ENCODE results near the gene CEMP1.
"Not testable (repeated sequence)": the region's sequence is repeated elsewhere in the genome, so short reads cannot be mapped to it uniquely, and the experiment has no call there.

The CEMP1 gene

DNA sequence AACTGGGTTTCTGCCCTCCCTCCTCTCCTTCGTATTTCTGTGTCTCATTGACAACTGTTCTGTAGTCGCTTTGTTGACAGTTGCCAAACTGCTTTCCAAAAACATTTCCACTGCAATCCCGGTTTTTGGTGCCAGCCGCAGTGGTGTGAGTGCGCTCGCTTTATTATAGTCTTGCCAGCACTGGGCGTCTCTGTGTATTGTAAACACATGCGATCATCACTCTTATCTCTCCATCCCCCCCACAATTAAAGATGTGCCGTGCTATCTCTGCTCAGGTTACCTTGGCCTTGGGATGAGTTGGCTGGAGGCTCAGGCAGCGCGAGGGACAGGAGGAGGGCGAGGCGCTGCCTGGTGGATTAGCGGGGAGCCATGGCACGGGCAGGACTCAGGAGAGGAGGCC is 25.9 kb upstream of the CEMP1 start:
- H3K27ac ChIP-seq (ENCODE audit: low read depth, low read length, severe bottlenecking); H3K36me3 ChIP-seq (ENCODE audit: control insufficient read depth, insufficient read depth, low read length); H3K4me1 ChIP-seq (ENCODE audit: control insufficient read depth, insufficient read depth, low read length, poor library complexity, severe bottlenecking); H3K9me3 ChIP-seq (ENCODE audit: control insufficient read depth, low read length); H3K4me3 ChIP-seq (ENCODE audit: extremely low read depth, insufficient read depth, low read length, poor library complexity, severe bottlenecking): not testable (repeated sequence)
- WGBS, 2 experiments (ENCODE audit: insufficient coverage in 2 of 2) = no CpG with 5 or more reads among the region's 15 CpGs

DNA sequence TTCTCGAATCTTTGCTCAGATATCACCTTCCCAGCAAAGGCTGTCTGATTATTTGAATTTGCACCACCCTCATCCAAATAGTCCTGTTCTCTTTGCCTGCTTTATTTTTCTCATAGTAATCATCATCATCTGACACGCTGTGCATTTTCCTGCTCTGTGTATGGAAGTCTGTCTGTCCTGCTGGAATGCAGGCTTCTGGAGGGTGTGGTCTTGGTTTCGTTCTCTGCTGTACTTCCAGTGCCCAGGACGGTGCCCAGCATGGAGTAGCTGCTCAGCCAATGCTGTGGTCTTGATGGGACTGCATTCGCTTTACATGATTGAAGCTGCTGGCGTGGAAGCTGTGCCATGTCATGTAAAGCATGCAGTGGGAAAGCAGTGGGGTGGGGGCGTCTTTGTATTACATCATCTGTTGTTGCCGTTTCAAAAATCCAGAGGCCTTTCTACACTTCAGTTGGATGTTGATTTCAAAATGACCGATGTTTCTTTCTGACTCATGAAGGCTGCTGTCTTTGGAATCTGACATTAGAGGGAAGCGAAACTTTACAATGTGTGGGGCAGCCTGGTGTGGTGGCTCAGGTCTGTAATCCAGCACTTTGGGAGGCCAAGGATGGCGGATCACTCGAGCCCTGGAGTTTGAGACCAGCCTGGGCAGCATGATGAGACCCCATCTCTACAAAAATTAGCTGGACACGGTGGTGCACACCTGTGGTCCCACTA is 23.7 kb upstream of the CEMP1 start:
- H3K9me3 ChIP-seq (ENCODE audit: control insufficient read depth, low read length); H3K4me1 ChIP-seq (ENCODE audit: control insufficient read depth, insufficient read depth, low read length, poor library complexity, severe bottlenecking); H3K4me3 ChIP-seq (ENCODE audit: extremely low read depth, insufficient read depth, low read length, poor library complexity, severe bottlenecking); H3K27ac ChIP-seq (ENCODE audit: low read depth, low read length, severe bottlenecking); H3K36me3 ChIP-seq (ENCODE audit: control insufficient read depth, insufficient read depth, low read length): not testable (repeated sequence)
- no CpG with 5 or more reads among the region's 13 CpGs for WGBS, 2 experiments (ENCODE audit: insufficient coverage in 2 of 2)

DNA sequence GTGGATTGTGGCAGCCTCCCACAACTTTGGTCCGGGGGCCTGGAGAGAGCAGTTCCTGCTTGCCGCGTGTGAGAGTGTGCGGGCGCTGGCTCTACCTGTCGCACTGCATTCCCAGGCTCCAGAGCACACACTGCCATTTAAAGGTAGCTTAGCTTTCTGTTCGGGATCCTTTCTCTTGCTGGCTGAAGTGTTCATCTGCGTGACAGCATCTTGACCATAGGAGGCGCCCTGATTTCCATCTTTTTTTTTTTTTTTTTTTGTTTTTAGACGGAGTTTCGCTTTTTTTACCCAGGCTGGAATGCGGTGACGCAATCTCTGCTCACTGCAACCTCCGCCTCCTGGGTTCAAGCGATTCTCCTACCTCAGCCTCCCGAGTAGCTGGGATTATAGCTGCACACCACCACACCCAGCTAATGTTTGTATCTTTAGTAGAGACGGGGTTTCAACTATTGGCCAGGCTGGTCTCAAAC is 20.2 kb upstream of the CEMP1 start:
- 90% methylated on average over 2 of the region's 17 CpGs; no CpG with 5 or more reads in 1 of the 2 experiments for WGBS, 2 experiments (ENCODE audit: insufficient coverage in 2 of 2)
- H3K9me3 ChIP-seq (ENCODE audit: control insufficient read depth, low read length); H3K36me3 ChIP-seq (ENCODE audit: control insufficient read depth, insufficient read depth, low read length); H3K4me1 ChIP-seq (ENCODE audit: control insufficient read depth, insufficient read depth, low read length, poor library complexity, severe bottlenecking); H3K4me3 ChIP-seq (ENCODE audit: extremely low read depth, insufficient read depth, low read length, poor library complexity, severe bottlenecking); H3K27ac ChIP-seq (ENCODE audit: low read depth, low read length, severe bottlenecking): not testable (repeated sequence)

DNA sequence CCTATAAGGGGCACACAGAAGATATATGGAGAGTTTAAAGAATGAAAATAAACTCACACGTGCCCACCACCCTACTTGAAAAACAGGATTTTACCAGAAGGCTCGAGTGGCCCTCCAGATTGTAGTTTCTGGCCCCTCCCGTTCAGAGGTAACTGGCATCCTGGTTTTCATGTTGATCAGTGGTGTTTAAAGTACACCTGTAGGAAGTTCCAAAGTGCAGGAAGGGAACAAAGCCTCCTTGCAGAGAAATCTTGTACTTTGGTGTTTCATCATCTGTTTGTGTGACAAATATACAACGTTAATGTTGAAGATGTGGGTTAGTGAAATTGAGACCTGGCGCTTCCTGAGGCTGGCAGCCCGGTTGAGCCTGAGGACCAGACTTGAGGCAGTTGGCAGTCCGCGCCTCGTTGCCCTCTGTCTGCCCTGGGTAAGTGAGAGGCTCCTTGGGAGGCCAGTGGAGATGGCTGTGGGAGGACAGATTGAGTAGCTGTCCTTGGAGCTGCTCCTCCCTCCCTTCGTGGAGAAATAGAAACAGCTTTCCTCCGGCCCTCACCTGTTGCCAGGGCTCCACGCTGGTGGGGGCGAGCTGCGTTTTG is 19.2 kb upstream of the CEMP1 start:
- no CpG with 5 or more reads among the region's 14 CpGs for WGBS, 2 experiments (ENCODE audit: insufficient coverage in 2 of 2)
- not testable (repeated sequence) for H3K27ac ChIP-seq (ENCODE audit: low read depth, low read length, severe bottlenecking); H3K4me1 ChIP-seq (ENCODE audit: control insufficient read depth, insufficient read depth, low read length, poor library complexity, severe bottlenecking); H3K4me3 ChIP-seq (ENCODE audit: extremely low read depth, insufficient read depth, low read length, poor library complexity, severe bottlenecking); H3K36me3 ChIP-seq (ENCODE audit: control insufficient read depth, insufficient read depth, low read length); H3K9me3 ChIP-seq (ENCODE audit: control insufficient read depth, low read length)

DNA sequence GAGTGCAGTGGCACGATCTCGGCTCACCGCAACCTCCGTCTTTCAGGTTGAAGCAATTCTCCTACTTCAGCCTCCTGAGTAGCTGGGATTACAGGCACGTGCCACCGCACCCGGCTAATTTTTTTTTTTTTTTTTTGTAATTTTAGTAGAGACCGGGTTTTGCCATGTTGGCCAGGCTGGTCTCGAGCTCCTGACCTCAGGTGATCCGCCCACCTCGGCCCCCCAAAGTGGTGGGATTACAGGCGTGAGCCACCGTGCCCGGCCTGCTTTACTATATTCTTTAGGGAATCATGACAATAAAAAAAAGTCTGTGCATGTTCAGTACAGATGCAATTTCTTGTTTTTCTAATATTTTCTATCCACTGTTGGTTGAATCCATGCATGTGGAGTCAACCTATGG is 12.6 kb upstream of the CEMP1 start:
- H3K36me3 ChIP-seq (ENCODE audit: control insufficient read depth, insufficient read depth, low read length) = peaks cover 22% of the 10 kb centered on the region
- not testable (repeated sequence) for H3K9me3 ChIP-seq (ENCODE audit: control insufficient read depth, low read length); H3K27ac ChIP-seq (ENCODE audit: low read depth, low read length, severe bottlenecking); H3K4me3 ChIP-seq (ENCODE audit: extremely low read depth, insufficient read depth, low read length, poor library complexity, severe bottlenecking); H3K4me1 ChIP-seq (ENCODE audit: control insufficient read depth, insufficient read depth, low read length, poor library complexity, severe bottlenecking)
- 98 to 100% methylated on average over 4 to 7 of the region's 14 CpGs for WGBS, 2 experiments (ENCODE audit: insufficient coverage in 2 of 2)

DNA sequence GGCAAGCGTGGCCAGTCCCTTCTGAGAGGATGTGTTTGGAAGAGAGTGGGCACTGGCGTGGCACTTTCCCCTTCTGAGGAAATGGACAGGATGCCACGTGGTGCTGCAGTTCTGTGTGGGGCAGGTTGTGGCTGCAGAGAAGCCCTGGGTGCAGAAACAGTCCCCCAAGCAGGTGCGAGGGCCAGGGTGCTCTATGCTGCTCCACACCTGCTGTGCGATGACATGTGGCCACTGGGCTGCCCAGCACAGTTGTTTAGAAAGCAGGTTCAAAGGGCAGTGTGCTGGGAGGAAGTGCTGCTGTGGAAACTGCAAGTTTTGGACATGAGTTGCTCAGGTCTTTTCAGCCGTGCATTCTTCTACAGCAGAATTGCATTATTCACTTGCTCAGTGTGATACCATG is 10.2 kb upstream of the CEMP1 start:
- H3K4me3 ChIP-seq (ENCODE audit: extremely low read depth, insufficient read depth, low read length, poor library complexity, severe bottlenecking); H3K9me3 ChIP-seq (ENCODE audit: control insufficient read depth, low read length); H3K27ac ChIP-seq (ENCODE audit: low read depth, low read length, severe bottlenecking); H3K4me1 ChIP-seq (ENCODE audit: control insufficient read depth, insufficient read depth, low read length, poor library complexity, severe bottlenecking): not testable (repeated sequence)
- 86 to 100% methylated on average over 1 of the region's 6 CpGs for WGBS, 2 experiments (ENCODE audit: insufficient coverage in 2 of 2)
- peaks cover 22% of the 10 kb centered on the region for H3K36me3 ChIP-seq (ENCODE audit: control insufficient read depth, insufficient read depth, low read length)

DNA sequence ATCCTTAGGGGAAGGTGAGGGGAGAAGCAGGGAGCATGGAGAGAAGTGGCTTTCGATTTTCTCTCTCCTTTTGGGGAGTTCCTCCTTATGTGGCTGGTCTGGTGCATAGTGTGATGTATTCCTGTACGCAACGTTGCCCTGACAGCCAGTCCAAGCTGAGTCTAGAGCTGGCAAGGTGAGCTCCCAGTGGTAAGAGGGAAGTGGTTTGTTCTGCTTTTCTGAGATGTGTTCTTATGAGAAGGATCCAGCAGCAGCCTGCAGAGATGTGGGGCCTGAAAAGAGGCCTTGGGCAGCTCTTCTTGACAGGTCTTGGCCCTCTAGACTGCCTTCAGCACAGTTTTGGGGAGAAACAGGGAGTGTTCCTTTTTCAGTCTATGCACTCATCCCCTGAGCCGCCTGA is 9.7 kb upstream of the CEMP1 start:
- H3K4me3 ChIP-seq (ENCODE audit: extremely low read depth, insufficient read depth, low read length, poor library complexity, severe bottlenecking); H3K4me1 ChIP-seq (ENCODE audit: control insufficient read depth, insufficient read depth, low read length, poor library complexity, severe bottlenecking); H3K9me3 ChIP-seq (ENCODE audit: control insufficient read depth, low read length); H3K27ac ChIP-seq (ENCODE audit: low read depth, low read length, severe bottlenecking): not testable (repeated sequence)
- 100% methylated on average over 2 of the region's 4 CpGs; no CpG with 5 or more reads in 1 of the 2 experiments for WGBS, 2 experiments (ENCODE audit: insufficient coverage in 2 of 2)
- H3K36me3 ChIP-seq (ENCODE audit: control insufficient read depth, insufficient read depth, low read length) = peaks cover 22% of the 10 kb centered on the region

DNA sequence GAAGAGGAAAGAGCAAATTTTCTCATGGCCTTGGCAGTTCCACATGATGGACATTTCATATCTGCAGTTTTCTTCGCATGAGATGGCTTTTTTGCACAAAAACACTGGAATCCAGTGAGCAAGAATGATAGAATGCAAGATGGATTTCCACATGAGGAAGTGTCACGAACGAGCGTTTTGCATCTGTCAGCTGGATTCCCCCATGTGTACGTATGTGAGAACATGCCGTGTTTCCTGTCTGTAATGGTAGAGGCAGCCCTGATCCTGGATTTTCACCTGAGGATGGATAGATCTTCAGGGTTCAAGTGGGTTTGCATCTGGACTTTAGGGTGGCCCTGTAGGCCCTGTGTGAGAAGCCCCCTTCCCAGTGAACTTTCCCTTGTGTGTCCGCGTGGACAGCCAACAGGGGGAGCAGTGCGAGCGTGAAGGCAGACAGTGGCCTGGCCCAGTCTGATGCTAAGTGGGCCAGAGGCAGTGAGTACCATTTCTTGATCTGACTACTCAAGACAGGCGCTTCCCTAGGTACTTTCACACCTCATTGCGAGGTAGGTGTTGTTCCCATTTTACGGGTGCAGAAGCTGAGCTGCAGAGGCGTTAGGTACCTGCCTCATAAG is 8.7 kb upstream of the CEMP1 start:
- Histone ChIP-seq H3K4me1 (ENCODE audit: control insufficient read depth, insufficient read depth, low read length, poor library complexity, severe bottlenecking) (peaks cover 12% of the 10 kb centered on the region), H3K36me3 (ENCODE audit: control insufficient read depth, insufficient read depth, low read length) (peaks cover 19% of the 10 kb centered on the region)
- 75 to 80% methylated on average over 12 to 13 of the region's 14 CpGs for WGBS, 2 experiments (ENCODE audit: insufficient coverage in 2 of 2)
- not testable (repeated sequence) for H3K27ac ChIP-seq (ENCODE audit: low read depth, low read length, severe bottlenecking); H3K4me3 ChIP-seq (ENCODE audit: extremely low read depth, insufficient read depth, low read length, poor library complexity, severe bottlenecking); H3K9me3 ChIP-seq (ENCODE audit: control insufficient read depth, low read length)

DNA sequence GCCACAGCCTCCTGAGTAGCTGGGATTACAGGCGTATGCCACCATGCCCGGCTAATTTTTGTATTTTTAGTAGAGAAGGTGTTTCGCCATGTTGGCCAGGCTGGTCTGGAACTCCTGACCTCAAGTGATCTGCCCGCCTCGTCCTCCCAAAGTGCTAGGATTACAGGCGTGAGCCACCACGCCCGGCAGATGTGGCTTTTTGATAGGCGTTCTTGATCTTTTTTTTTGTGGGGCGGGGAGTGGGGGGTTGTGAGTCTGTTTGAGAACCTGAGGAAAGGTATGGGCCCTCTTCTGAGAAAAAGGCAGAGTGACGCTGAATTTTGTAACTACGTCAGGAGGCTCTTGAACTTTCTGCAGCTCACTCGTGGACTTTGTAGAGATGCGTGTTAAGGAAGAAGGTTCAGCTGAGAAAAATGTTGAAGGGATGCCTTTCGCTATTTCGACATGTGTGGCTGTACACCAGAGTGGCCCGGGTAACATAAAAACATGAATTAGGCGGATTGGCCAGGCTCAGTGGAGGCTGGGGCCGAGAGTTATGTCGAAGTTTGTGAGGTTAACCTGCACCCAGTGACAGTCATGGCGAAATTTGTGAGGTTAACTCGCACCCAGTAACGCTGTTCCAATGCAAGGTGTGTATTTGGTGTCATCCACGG is 8.1 kb upstream of the CEMP1 start:
- Histone ChIP-seq H3K4me3 (ENCODE audit: extremely low read depth, insufficient read depth, low read length, poor library complexity, severe bottlenecking) (peak overlapping the region; percentile 38), H3K4me1 (ENCODE audit: control insufficient read depth, insufficient read depth, low read length, poor library complexity, severe bottlenecking) (peaks cover 16% of the 10 kb centered on the region), H3K36me3 (ENCODE audit: control insufficient read depth, insufficient read depth, low read length) (peaks cover 16% of the 10 kb centered on the region)
- WGBS, 2 experiments (ENCODE audit: insufficient coverage in 2 of 2) = 93 to 97% methylated on average over 24 of the region's 24 CpGs
- H3K27ac ChIP-seq (ENCODE audit: low read depth, low read length, severe bottlenecking); H3K9me3 ChIP-seq (ENCODE audit: control insufficient read depth, low read length): not testable (repeated sequence)

DNA sequence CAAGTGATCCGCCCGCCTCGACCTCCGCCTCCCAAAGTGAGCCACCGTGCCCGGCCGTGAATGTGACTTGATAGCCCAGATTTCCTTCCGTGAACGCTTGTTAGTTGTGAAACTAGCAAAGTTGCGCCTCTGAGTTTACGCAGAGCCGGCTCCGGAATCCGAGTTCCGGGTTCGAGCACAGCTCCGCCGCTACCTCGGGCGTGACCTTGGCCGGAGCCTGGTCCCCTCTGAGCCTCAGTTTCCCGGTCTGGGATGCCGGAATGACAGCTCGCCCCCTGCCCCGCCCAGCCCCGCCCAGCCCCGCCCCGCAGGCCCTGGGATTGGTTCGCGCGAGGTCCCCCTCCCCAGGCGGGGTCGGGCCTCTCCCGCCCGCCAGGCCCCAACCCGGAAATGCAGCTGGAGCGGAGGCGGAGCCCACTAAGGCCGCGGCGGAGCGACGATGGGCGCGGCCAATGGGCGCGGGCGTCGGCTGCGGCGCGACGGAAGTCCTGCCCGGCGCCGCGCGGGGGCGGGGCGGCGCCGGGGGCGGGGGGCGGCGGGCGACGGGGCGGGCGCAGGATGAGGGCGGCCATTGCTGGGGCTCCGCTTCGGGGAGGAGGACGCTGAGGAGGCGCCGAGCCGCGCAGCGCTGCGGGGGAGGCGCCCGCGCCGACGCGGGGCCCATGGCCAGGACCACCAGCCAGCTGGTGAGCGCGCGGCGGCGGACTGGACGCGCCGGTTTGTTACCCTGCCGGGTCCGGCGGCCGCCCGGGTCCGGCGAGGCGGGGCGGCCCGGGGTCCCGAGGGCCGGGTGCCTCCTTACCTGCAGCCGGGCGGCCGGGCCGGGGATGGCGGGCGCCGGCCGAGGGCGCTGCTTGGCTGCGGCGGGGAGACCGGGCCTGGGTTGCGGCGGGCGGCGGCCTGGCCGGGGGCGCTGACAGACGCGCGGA is 6.5 kb upstream of the CEMP1 start, which contains the start of gene PDPK1:
TSS of gene PDPK1 (plus strand) at position 571 of the 929 bp plus-strand sequence. CDS start at position 663, 92 bp downstream.
- Histone ChIP-seq H3K27ac (ENCODE audit: low read depth, low read length, severe bottlenecking) (no peak within 1 kb of the TSS), H3K4me1 (ENCODE audit: control insufficient read depth, insufficient read depth, low read length, poor library complexity, severe bottlenecking) (peaks cover 20% of the 10 kb centered on the region), H3K36me3 (ENCODE audit: control insufficient read depth, insufficient read depth, low read length) (peaks cover 13% of the 10 kb centered on the region), H3K9me3 (ENCODE audit: control insufficient read depth, low read length) (no peaks in the 10 kb centered on the region), H3K4me3 (ENCODE audit: extremely low read depth, insufficient read depth, low read length, poor library complexity, severe bottlenecking) (peak within 1 kb of the TSS; percentile 42)
- 2 to 3% methylated on average over 49 to 62 of the region's 126 CpGs for WGBS, 2 experiments (ENCODE audit: insufficient coverage in 2 of 2)

Data from mesodermal cell (in vitro differentiated cells).